ENCODE data around the gene SPRN.
A peak's percentile ranks its signal among the peaks of the same experiment; 100 is the strongest.

SPRN gene

DNA sequence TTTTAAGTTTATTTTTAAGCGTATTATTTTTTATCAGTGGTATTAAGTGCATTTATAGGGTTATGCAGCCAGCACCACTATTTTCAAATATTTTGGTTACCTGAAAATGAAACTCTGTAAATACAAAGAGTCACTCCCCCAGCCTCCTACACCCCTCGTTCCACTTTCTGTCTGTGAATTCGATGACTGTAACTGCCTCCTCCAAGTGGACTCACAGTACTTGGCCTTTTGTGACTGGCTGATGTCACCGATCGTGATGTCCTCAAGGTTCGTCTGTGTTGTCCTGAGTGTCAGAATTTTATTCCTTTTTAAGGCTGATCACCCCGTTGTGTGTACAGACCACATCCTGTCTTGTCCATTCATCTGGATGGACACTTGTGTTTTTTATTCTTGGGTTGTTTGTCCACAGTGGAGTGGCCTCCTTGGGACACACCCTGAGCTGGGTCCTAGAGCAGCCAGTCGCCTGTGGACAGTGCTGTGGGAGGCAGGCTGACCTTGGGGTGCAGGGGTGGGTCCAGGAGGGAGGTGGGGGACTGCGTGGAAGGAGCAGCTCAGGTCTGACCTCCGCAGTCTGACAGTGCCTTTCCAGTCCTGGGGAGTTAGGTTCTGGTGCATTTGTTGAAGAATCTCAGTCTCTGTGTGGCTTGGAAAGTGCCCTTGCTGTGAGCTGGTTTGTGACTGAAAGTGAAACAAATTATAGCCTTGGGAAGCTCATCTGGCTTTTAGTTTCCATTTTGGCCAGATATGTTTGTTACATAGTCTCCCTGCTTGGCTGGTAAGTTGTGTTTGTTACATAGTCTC lies 23.6 kb downstream of the SPRN start:
- Histone ChIP-seq H3K9me3 (no peaks in the 10 kb centered on the region), H3K27me3 (no peaks in the 10 kb centered on the region), H3K36me3 (peaks cover 54% of the 10 kb centered on the region), H3K4me1 (ENCODE audit: control insufficient read depth in 1 of 2, insufficient read depth in 1 of 2, low read depth in 1 of 2, low read length in 1 of 2) (no peaks in the 10 kb centered on the region), H3K4me3 (ENCODE audit: low read depth in 1 of 2, low read length in 1 of 2) (no peak overlapping the region), H3K27ac (no peak overlapping the region)
- TF ChIP-seq, protein P1, sequence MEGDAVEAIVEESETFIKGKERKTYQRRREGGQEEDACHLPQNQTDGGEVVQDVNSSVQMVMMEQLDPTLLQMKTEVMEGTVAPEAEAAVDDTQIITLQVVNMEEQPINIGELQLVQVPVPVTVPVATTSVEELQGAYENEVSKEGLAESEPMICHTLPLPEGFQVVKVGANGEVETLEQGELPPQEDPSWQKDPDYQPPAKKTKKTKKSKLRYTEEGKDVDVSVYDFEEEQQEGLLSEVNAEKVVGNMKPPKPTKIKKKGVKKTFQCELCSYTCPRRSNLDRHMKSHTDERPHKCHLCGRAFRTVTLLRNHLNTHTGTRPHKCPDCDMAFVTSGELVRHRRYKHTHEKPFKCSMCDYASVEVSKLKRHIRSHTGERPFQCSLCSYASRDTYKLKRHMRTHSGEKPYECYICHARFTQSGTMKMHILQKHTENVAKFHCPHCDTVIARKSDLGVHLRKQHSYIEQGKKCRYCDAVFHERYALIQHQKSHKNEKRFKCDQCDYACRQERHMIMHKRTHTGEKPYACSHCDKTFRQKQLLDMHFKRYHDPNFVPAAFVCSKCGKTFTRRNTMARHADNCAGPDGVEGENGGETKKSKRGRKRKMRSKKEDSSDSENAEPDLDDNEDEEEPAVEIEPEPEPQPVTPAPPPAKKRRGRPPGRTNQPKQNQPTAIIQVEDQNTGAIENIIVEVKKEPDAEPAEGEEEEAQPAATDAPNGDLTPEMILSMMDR (IDR thresholded peaks at IDR 0.05), result no peak

DNA sequence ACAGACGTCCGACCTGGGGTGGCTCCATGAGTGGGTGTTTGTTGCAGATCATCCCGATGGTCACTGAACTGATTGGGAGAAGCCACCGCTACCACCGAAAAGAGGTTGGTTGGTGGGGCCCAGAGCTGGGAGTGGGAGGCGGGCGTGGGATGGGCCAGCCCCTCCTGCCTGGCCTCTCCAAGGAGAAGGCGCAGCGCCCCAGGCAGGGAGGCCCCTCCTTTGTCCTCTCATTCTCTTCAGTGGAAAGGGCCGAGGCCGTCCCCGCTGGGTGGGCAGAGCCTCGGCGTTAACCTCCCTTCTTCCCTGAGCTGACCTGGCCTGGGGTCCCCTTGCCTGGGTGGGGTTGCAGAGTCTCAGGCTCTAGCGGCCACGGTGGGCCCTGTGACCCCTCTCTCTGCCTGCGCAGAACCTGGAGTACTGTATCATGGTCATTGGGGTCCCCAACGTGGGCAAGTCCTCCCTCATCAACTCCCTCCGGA lies 25.3 kb downstream of the SPRN start:
- Histone ChIP-seq H3K4me1 (ENCODE audit: control insufficient read depth in 1 of 2, insufficient read depth in 1 of 2, low read depth in 1 of 2, low read length in 1 of 2) (peaks cover 7 to 8% of the 10 kb centered on the region in 2 experiments), H3K9me3 (no peaks in the 10 kb centered on the region), H3K4me3 (ENCODE audit: low read depth in 1 of 2, low read length in 1 of 2) (no peak overlapping the region), H3K27ac (no peak overlapping the region), H3K36me3 (peaks cover 47% of the 10 kb centered on the region), H3K27me3 (no peaks in the 10 kb centered on the region)
- TF ChIP-seq, protein P1 (IDR thresholded peaks at IDR 0.05), result no peak

DNA sequence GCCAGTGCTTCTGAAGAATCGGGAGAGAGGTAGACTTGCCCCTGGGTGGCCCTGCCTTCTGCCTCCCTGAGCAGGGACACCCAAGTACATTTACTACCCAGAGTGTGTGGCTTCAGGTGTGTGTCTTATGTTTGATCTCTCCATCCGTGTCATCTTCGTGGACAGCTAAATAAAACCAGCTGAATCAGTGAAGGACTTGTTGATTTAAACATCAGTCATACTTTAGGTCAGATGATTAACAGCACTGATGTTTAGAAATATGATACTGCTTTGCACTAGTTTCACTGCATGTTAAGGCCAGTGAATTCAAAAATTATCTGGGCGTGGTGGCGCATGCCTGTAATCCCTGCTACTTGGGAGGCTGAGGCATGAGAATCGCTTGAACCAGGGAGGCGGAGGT lies 26.5 kb downstream of the SPRN start:
- H3K36me3 ChIP-seq, result peaks cover 41% of the 10 kb centered on the region

DNA sequence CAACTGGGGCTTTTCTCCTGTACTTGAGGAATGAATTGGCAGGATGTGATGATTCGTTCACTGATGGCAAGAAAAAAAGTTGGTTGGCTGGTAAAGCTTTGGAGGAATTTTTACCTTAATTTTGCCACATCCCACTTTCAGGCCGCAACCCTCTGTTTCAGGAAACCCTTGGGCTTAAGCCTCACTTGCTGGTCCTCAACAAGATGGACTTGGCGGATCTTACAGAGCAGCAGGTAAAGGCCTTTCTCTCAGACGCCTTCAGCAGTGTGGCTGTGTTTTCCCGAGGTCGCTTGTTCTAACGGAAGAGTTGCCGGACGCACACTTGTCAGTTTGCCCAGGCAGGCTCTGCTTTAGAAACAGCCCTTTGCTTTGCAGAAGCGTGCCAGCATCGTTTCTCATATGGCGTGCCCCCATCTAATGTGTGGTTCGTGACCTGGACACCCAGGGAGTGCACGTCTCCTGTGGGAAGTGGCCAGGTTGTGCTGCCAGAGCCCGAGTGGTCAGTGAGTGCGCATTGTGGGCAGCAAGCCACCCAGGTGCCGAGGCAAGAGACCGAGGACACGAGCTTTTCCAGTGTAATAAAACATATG lies 28.3 kb downstream of the SPRN start:
- no peak overlapping the region for H3K4me3 ChIP-seq (ENCODE audit: low read depth in 1 of 2, low read length in 1 of 2)
- no peaks in the 10 kb centered on the region for H3K9me3 ChIP-seq
- peaks cover 13 to 16% of the 10 kb centered on the region in 2 experiments for H3K4me1 ChIP-seq (ENCODE audit: control insufficient read depth in 1 of 2, insufficient read depth in 1 of 2, low read depth in 1 of 2, low read length in 1 of 2)
- peaks cover 26% of the 10 kb centered on the region for H3K36me3 ChIP-seq
- no peaks in the 10 kb centered on the region for H3K27me3 ChIP-seq
- TF ChIP-seq, protein P1 (IDR thresholded peaks at IDR 0.05), result no peak
- H3K27ac ChIP-seq, result no peak overlapping the region

More for the DNA sequence above, 26.5 kb downstream of the SPRN start:
- H3K4me3 ChIP-seq (ENCODE audit: low read depth in 1 of 2, low read length in 1 of 2), result no peak overlapping the region
- no peaks in the 10 kb centered on the region for H3K27me3 ChIP-seq
- no peak overlapping the region for H3K27ac ChIP-seq
- peaks cover 13 to 16% of the 10 kb centered on the region in 2 experiments for H3K4me1 ChIP-seq (ENCODE audit: control insufficient read depth in 1 of 2, insufficient read depth in 1 of 2, low read depth in 1 of 2, low read length in 1 of 2)
- no peaks in the 10 kb centered on the region for H3K9me3 ChIP-seq
- TF ChIP-seq, protein P1 (IDR thresholded peaks at IDR 0.05), result no peak

DNA sequence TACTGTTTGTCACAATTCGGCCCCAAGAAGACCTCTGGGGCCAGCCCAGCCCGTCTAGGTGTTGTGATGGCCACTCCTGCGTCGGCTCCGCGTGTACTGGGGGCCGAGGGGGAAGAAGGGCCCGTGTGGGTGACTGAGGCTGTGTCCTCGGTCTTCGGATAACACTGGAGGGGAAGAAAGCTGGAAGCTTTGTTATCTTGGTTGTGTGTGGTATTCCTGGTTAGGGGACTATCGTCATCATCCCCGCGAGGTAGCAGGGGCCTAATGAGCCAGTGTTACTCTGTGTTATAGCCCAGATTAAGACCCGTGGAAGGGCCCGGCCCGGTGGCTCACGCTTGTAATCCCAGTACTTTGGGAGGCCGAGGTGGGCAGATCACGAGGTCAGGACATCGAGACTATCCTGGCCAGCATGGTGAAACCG lies 29.6 kb downstream of the SPRN start:
- Histone ChIP-seq H3K4me1 (ENCODE audit: control insufficient read depth in 1 of 2, insufficient read depth in 1 of 2, low read depth in 1 of 2, low read length in 1 of 2) (peaks cover 13 to 20% of the 10 kb centered on the region in 2 experiments), H3K4me3 (ENCODE audit: low read depth in 1 of 2, low read length in 1 of 2) (peak overlapping the region; percentile 64 to 88), H3K27me3 (no peaks in the 10 kb centered on the region), H3K9me3 (no peaks in the 10 kb centered on the region), H3K36me3 (peaks cover 20% of the 10 kb centered on the region), H3K27ac (peak overlapping the region; percentile 75)
- TF ChIP-seq, protein P1 (IDR thresholded peaks at IDR 0.05), result no peak
